ENCODE results near the gene VARS2.

VARS2 gene

GRCh38 chr6:30948811-30949210, 34.8 kb downstream of the VARS2 start:
- TF ChIP-seq ZNF8 (CRISPR knock-in tag; IDR thresholded peaks at IDR 0.05) (no peak), PPARA (CRISPR knock-in tag; IDR thresholded peaks at IDR 0.05; ENCODE audit: borderline replicate concordance) (no peak), CSDC2 (CRISPR knock-in tag; IDR thresholded peaks at IDR 0.05) (no peak), POU6F1 (CRISPR knock-in tag; IDR thresholded peaks at IDR 0.05; ENCODE audit: borderline replicate concordance, low read depth) (no peak), TOX (CRISPR knock-in tag; IDR thresholded peaks at IDR 0.05; ENCODE audit: borderline replicate concordance) (no peak), ZFP3 (CRISPR knock-in tag; IDR thresholded peaks at IDR 0.05) (no peak), ESRRG (CRISPR knock-in tag; IDR thresholded peaks at IDR 0.05) (no peak), PATZ1 (CRISPR knock-in tag; IDR thresholded peaks at IDR 0.05; ENCODE audit: borderline replicate concordance) (no peak), RARB (CRISPR knock-in tag; IDR thresholded peaks at IDR 0.05) (no peak), ZNF70 (CRISPR knock-in tag; IDR thresholded peaks at IDR 0.05) (no peak), CREB5 (CRISPR knock-in tag; IDR thresholded peaks at IDR 0.05; ENCODE audit: low read depth) (no peak), OSR1 (CRISPR knock-in tag; IDR thresholded peaks at IDR 0.05) (no peak), ZNF565 (CRISPR knock-in tag; conservative IDR thresholded peaks at IDR 0.05; ENCODE audit: low read depth) (no peak), TSHZ2 (CRISPR knock-in tag; IDR thresholded peaks at IDR 0.05) (no peak), ZFP30 (CRISPR knock-in tag; IDR thresholded peaks at IDR 0.05) (no peak), TCF4 (CRISPR knock-in tag; IDR thresholded peaks at IDR 0.05; ENCODE audit: borderline replicate concordance) (no peak), ARNTL (CRISPR knock-in tag; IDR thresholded peaks at IDR 0.05; ENCODE audit: borderline replicate concordance, low read depth) (no peak), BACH2 (CRISPR knock-in tag; IDR thresholded peaks at IDR 0.05; ENCODE audit: borderline replicate concordance) (no peak), GLIS3 (CRISPR knock-in tag; IDR thresholded peaks at IDR 0.05) (no peak), ZC3H10 (CRISPR knock-in tag; IDR thresholded peaks at IDR 0.05) (no peak)

GRCh38 chr6:30951907-30952469, 38.0 kb downstream of the VARS2 start:
- ATAC-seq: no peak
- TF ChIP-seq BACH2 (CRISPR knock-in tag; IDR thresholded peaks at IDR 0.05; ENCODE audit: borderline replicate concordance) (no peak), TCF4 (CRISPR knock-in tag; IDR thresholded peaks at IDR 0.05; ENCODE audit: borderline replicate concordance) (no peak), PPARA (CRISPR knock-in tag; IDR thresholded peaks at IDR 0.05; ENCODE audit: borderline replicate concordance) (no peak), SNAI2 (CRISPR knock-in tag; IDR thresholded peaks at IDR 0.05) (no peak), PATZ1 (CRISPR knock-in tag; IDR thresholded peaks at IDR 0.05; ENCODE audit: borderline replicate concordance) (no peak), ISL1 (CRISPR knock-in tag; IDR thresholded peaks at IDR 0.05) (no peak), CSRNP3 (CRISPR knock-in tag; IDR thresholded peaks at IDR 0.05) (no peak), POU6F1 (CRISPR knock-in tag; IDR thresholded peaks at IDR 0.05; ENCODE audit: borderline replicate concordance, low read depth) (no peak), ARNTL (CRISPR knock-in tag; IDR thresholded peaks at IDR 0.05; ENCODE audit: borderline replicate concordance, low read depth) (no peak), RARB (CRISPR knock-in tag; IDR thresholded peaks at IDR 0.05) (no peak), TOX (CRISPR knock-in tag; IDR thresholded peaks at IDR 0.05; ENCODE audit: borderline replicate concordance) (no peak), CREB5 (CRISPR knock-in tag; IDR thresholded peaks at IDR 0.05; ENCODE audit: low read depth) (no peak), ZNF8 (CRISPR knock-in tag; IDR thresholded peaks at IDR 0.05) (no peak), ZFP30 (CRISPR knock-in tag; IDR thresholded peaks at IDR 0.05) (no peak), ESRRG (CRISPR knock-in tag; IDR thresholded peaks at IDR 0.05) (no peak)

More at GRCh38 chr6:30948811-30949210, 34.8 kb downstream of the VARS2 start:
- no peak for ATAC-seq

Measured in SK-N-SH treated with all-trans-retinoic acid at 6 μM for 48 hours (cell line).